ENCODE measurements around the gene EHD1.

GRCh38 chr11:64826578-64827450, 51.6 kb downstream of the EHD1 start:
- TF ChIP-seq CTCF (IDR thresholded peaks at IDR 0.05) (no peak), POLR2A (IDR thresholded peaks at IDR 0.05) (no peak), POLR2AphosphoS5 (IDR thresholded peaks at IDR 0.05) (no peak)

Measured in breast epithelium (tissue), 3 donors.